Endothelial cell of umbilical vein (primary cell): ENCODE measurements around the gene CBFB. TPM values are rescaled to one million over a fixed set of nuclear protein-coding genes. Genes with fewer than 3 reads are reported as not detected.

Experiments used
- Bru-seq: library from RNA; stranded (reverse); fragments of 400-500 nt; gene quantifications from one replicate; lab custom pipeline; 2021; lab: Mats Ljungman, UMichigan
- BruChase-seq, 2 experiments: library from RNA; stranded (reverse); fragments of 400-500 nt; gene quantifications; one replicate each; lab custom pipeline; 2021; lab: Mats Ljungman, UMichigan
- BruUV-seq: library from RNA; stranded (reverse); fragments of 400-500 nt; replicated peaks from 2 replicates; lab custom pipeline; 2021; lab: Mats Ljungman, UMichigan
- CTCF ChIA-PET: fragments of 300-600, 350-600 bp; sonication (Branson Sonifier 250); formaldehyde crosslinking; loops from one replicate; lab custom pipeline; 2021; ENCODE audit warnings: antibody characterized with exemption, inconsistent platforms; lab: Charles Lee
- POLR2A ChIA-PET: fragments of 300-600, 350-600 bp; sonication (Branson Sonifier 250); formaldehyde crosslinking; loops from one replicate; lab custom pipeline; 2021; ENCODE audit warnings: antibody characterized with exemption, inconsistent platforms; lab: Charles Lee
- DNase-seq: peaks from one replicate; pipeline ENCODE4 v3.0.0-alpha.2; 2011; ENCODE audit warnings: low read depth, low spot score
- FAIRE-seq: peaks from 2 replicates; lab custom pipeline; 2011; peaks lifted over from hg19 to GRCh38; lab: Jason Lieb, UNC
- H2AFZ ChIP-seq: 2 replicates; pipeline ENCODE4 v1.6.0; 2012; ENCODE audit warnings: low read depth, low read length, control low read depth, inconsistent platforms
- H3K27ac ChIP-seq: 2 replicates; pipeline ENCODE4 v1.5.1; 2011; ENCODE audit warnings: low read depth, mild to moderate bottlenecking, control low read depth, low read length, moderate library complexity; ENCODE audit not compliant: insufficient read depth
- H3K27me3 ChIP-seq, 2 experiments: 2 replicates each; pipeline versions ENCODE4 v1.6.0 to v1.6.1; 2011; ENCODE audit warnings: low read length in 2 of 2, mixed read lengths in 1 of 2; ENCODE audit not compliant: control insufficient read depth in 2 of 2, insufficient read depth in 2 of 2
- H3K36me3 ChIP-seq, 2 experiments: 2 replicates in 1 of 2; 3 replicates in 1 of 2; pipeline ENCODE4 v1.5.1; 2011; ENCODE audit warnings: low read length in 2 of 2, mild to moderate bottlenecking in 1 of 2, moderate library complexity in 1 of 2; ENCODE audit not compliant: control insufficient read depth in 2 of 2, insufficient read depth in 2 of 2; ENCODE audit errors: extremely low read depth in 1 of 2
- H3K4me1 ChIP-seq: 3 replicates; pipeline ENCODE4 v1.5.1; 2011; ENCODE audit warnings: mild to moderate bottlenecking, low read length; ENCODE audit not compliant: control insufficient read depth, insufficient read depth; ENCODE audit errors: extremely low read depth
- H3K4me2 ChIP-seq: 2 replicates; pipeline ENCODE4 v1.6.1; 2011; ENCODE audit warnings: low read length, control low read depth, mixed read lengths; ENCODE audit not compliant: insufficient read depth
- H3K4me3 ChIP-seq, 3 experiments: fragments of 200-600 bp in 1 of 3; sonication (generic), shearing (Covaris generic) in 1 of 3; replicated peaks in 1 of 3; 2 replicates each; pipeline ENCODE4 v1.5.1; 2011 to 2016; ENCODE audit warnings: control low read depth in 3 of 3, low read length in 3 of 3, mild to moderate bottlenecking in 2 of 3, inconsistent platforms in 1 of 3, low read depth in 1 of 3, moderate library complexity in 1 of 3; ENCODE audit not compliant: insufficient read depth in 1 of 3
- H3K79me2 ChIP-seq: 2 replicates; pipeline ENCODE4 v1.6.0; 2012; ENCODE audit warnings: low read length, inconsistent platforms; ENCODE audit not compliant: control insufficient read depth, insufficient read depth
- H3K9ac ChIP-seq: replicated peaks from 2 replicates; pipeline ENCODE3; 2011; ENCODE audit warnings: low read length, control low read depth; ENCODE audit not compliant: insufficient read depth; ENCODE audit errors: extremely low read depth
- H3K9me1 ChIP-seq: replicated peaks from 3 replicates; pipeline ENCODE4 v1.6.0; 2011; ENCODE audit warnings: mild to moderate bottlenecking, low read length; ENCODE audit not compliant: control insufficient read depth, insufficient read depth; ENCODE audit errors: extremely low read depth
- H3K9me3 ChIP-seq: replicated peaks from 2 replicates; pipeline ENCODE4 v1.5.1; 2012; ENCODE audit warnings: low read length, inconsistent platforms; ENCODE audit not compliant: control insufficient read depth, insufficient read depth
- H4K20me1 ChIP-seq: replicated peaks from 2 replicates; pipeline ENCODE3; 2011; ENCODE audit warnings: mild to moderate bottlenecking, low read length; ENCODE audit not compliant: control insufficient read depth, insufficient read depth; ENCODE audit errors: extremely low read depth
- EZH2 ChIP-seq: IDR thresholded peaks from 2 replicates; pipeline ENCODE4 v1.6.1; 2012; ENCODE audit warnings: borderline replicate concordance, low read depth, mild to moderate bottlenecking, moderate library complexity, low read length, inconsistent platforms; ENCODE audit not compliant: severe bottlenecking
- FOS ChIP-seq: IDR thresholded peaks from 2 replicates; pipeline ENCODE4 v1.6.1; 2011; ENCODE audit warnings: mild to moderate bottlenecking, low read length, moderate library complexity, borderline replicate concordance; ENCODE audit not compliant: insufficient read depth
- GATA2 ChIP-seq: IDR thresholded peaks from 2 replicates; pipeline ENCODE4 v1.7.0; 2011; ENCODE audit warnings: low read depth, mild to moderate bottlenecking, moderate library complexity, mixed read lengths, low read length; ENCODE audit not compliant: insufficient read length, insufficient read depth
- JUN ChIP-seq: IDR thresholded peaks from 2 replicates; pipeline ENCODE4 v1.6.1; 2011; ENCODE audit warnings: borderline replicate concordance, low read depth; ENCODE audit not compliant: insufficient read length, insufficient read depth
- MAX ChIP-seq: IDR thresholded peaks from 2 replicates; pipeline ENCODE4 v1.6.1; 2011; ENCODE audit not compliant: insufficient read depth, insufficient read length
- MYC ChIP-seq: IDR thresholded peaks from one replicate; pipeline ENCODE4 v1.6.1; 2011; ENCODE audit warnings: mild to moderate bottlenecking, low read depth, low read length
- POLR2A ChIP-seq: IDR thresholded peaks from 2 replicates; pipeline ENCODE4 v1.6.1; 2012; ENCODE audit warnings: low read depth, mild to moderate bottlenecking, control low read depth, low read length
- POLR2AphosphoS5 ChIP-seq: IDR thresholded peaks from 2 replicates; pipeline ENCODE4 v1.6.1; 2012; ENCODE audit warnings: low read depth, mild to moderate bottlenecking, control low read depth, low read length, moderate library complexity; ENCODE audit not compliant: insufficient read depth
- dilution Hi-C: fragments of 300-500 bp; cut with MboI; formaldehyde crosslinking; loops from one replicate; pipeline ENCODE4 v1.15.0; 2019; ENCODE audit warnings: low sequenced_read_pairs; ENCODE audit not compliant: extremely low pct_ligation_motif_present
- intact Hi-C: fragments of 100-400 bp; cut with micrococcal nuclease; formaldehyde crosslinking; loops from one replicate; pipeline ENCODE4 v1.10.0; 2022
- long read RNA-seq: library from polyadenylated mRNA; stranded (forward); transcript quantifications from one replicate; pipeline ENCODE4 v2.0.0, GENCODE V29; 2021
- polyA minus RNA-seq, 3 experiments: library from RNA; depleted of rRNA, polyadenylated mRNA; stranded (reverse); fragments of >200 nt; gene quantifications; 1 replicate in 1 of 3; 2 replicates in 2 of 3; pipeline ENCODE4 v1.2.3, GENCODE V29; 2011
- polyA plus RNA-seq, 4 experiments: library from polyadenylated mRNA; depleted of rRNA in 3 of 4; stranded (reverse) in 3 of 4; unstranded in 1 of 4; fragments of >200 nt; gene quantifications; 2 replicates each; pipeline versions ENCODE4 v1.2.1 to v1.2.3, GENCODE V29; 2011 to 2012; ENCODE audit warnings: missing spikeins in 1 of 4
- total RNA-seq: library from RNA; stranded (reverse); gene quantifications from 2 replicates; pipeline ENCODE4 v1.2.3, GENCODE V29; 2021
- TF ChIP-seq, protein P1 (sequence below), 2 donors: IDR thresholded peaks; 1 replicate in 1 of 2; 2 replicates in 1 of 2; pipeline ENCODE4 v1.5.1; 2011; ENCODE audit warnings: low read length in 2 of 2, mild to moderate bottlenecking in 2 of 2, moderate library complexity in 2 of 2, control low read depth in 1 of 2, inconsistent platforms in 1 of 2, low read depth in 1 of 2; ENCODE audit not compliant: insufficient read depth in 1 of 2; ENCODE audit errors: extremely low read depth in 1 of 2

Gene CBFB
- total RNA-seq = 103 and 113 TPM in 2 replicates
- 22.0 and 27.8 TPM in 2 replicates for polyA plus RNA-seq
- 36.7 and 47.6 TPM in 2 replicates for polyA plus RNA-seq (2011; cell fraction: cytosol; rRNA removed)
- 26.1 and 52.4 TPM in 2 replicates for polyA plus RNA-seq (2011; cell fraction: nucleus; rRNA removed)
- polyA plus RNA-seq (2012) = 82.2 and 88.3 TPM in 2 replicates
- polyA minus RNA-seq = 46.7 and 53.5 TPM in 2 replicates
- 62.0 TPM for polyA minus RNA-seq (2011; cell fraction: cytosol; rRNA and poly(A)+ RNA removed)
- 25.5 and 30.5 TPM in 2 replicates for polyA minus RNA-seq (2011; cell fraction: nucleus; rRNA and poly(A)+ RNA removed)
- Bru-seq, nascent RNA = percentile 92 among the genes with signal in this experiment
- percentile 92 among the genes with signal in this experiment for BruChase-seq, experiment 1, labeled RNA remaining after a 6-hour chase
- percentile 92 among the genes with signal in this experiment for BruChase-seq, experiment 2, labeled RNA remaining after a 2-hour chase
- long read RNA-seq, transcript CBFB-201 (6 exons, 3,136 nt) = major isoform, 119 of 295 reads
- long read RNA-seq, transcript CBFB-202 (6 exons, 2,971 nt) = minor isoform, 107 of 295 reads
- long read RNA-seq, partial matches to known transcripts = 38 of 295 reads
- long read RNA-seq, other reads (novel, unspliced or antisense) = 30 of 295 reads

GRCh38 chr16:67028696-67029253 lies at the start of gene CBFB:
TSS of gene CBFB (plus strand) at chr16:67029149. CDS start at chr16:67029408, 259 bp downstream.
- POLR2A ChIA-PET = interaction anchor here (0.6 to 2.5 kb wide), 3 partner anchors 10 to 37 kb away, joined by 4 to 7 read pairs (median 5); no protein-coding TSS in a partner anchor
- peak; percentile 87 for DNase-seq

More at GRCh38 chr16:67028696-67029253, at the start of gene CBFB:
- H3K27ac ChIP-seq = peak within 1 kb of the TSS; percentile 92
- H3K4me1 ChIP-seq = peaks cover 28% of the 10 kb centered on the region
- H3K79me2 ChIP-seq = peaks cover 44% of the 10 kb centered on the region
- no TSS peak for BruUV-seq
- peak within 1 kb of the TSS; percentile 100 for H2AFZ ChIP-seq
- no peaks in the 10 kb centered on the region for H3K9me1 ChIP-seq
- peaks cover 0 to 4% of the 10 kb centered on the region in 2 experiments for H3K36me3 ChIP-seq
- CTCF ChIA-PET = interaction anchor here (0.6 to 3.0 kb wide), 8 partner anchors 10 to 157 kb away, joined by 3 to 25 read pairs (median 3); no protein-coding TSS in a partner anchor
- H4K20me1 ChIP-seq = no peaks in the 10 kb centered on the region
- no peaks in the 10 kb centered on the region for H3K9me3 ChIP-seq
- FAIRE-seq = no peak
- H3K9ac ChIP-seq = peak within 1 kb of the TSS; percentile 98
- TF ChIP-seq POLR2A = peak; percentile 95
- peak; percentile 94 for TF ChIP-seq POLR2AphosphoS5
- no peak for TF ChIP-seq EZH2
- no peak for TF ChIP-seq GATA2
- TF ChIP-seq FOS = no peak
- no peak for TF ChIP-seq JUN
- no peak for TF ChIP-seq MAX
- TF ChIP-seq, protein P1, sequence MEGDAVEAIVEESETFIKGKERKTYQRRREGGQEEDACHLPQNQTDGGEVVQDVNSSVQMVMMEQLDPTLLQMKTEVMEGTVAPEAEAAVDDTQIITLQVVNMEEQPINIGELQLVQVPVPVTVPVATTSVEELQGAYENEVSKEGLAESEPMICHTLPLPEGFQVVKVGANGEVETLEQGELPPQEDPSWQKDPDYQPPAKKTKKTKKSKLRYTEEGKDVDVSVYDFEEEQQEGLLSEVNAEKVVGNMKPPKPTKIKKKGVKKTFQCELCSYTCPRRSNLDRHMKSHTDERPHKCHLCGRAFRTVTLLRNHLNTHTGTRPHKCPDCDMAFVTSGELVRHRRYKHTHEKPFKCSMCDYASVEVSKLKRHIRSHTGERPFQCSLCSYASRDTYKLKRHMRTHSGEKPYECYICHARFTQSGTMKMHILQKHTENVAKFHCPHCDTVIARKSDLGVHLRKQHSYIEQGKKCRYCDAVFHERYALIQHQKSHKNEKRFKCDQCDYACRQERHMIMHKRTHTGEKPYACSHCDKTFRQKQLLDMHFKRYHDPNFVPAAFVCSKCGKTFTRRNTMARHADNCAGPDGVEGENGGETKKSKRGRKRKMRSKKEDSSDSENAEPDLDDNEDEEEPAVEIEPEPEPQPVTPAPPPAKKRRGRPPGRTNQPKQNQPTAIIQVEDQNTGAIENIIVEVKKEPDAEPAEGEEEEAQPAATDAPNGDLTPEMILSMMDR (IDR thresholded peaks at IDR 0.05; ENCODE audit: extremely low read depth in 1 of 2, insufficient read depth in 1 of 2, low read depth in 1 of 2, low read length in 2 of 2) = no peak
- TF ChIP-seq MYC = no peak
- H3K27me3 ChIP-seq = no peaks in the 10 kb centered on the region
- dilution Hi-C loops (no loop called here), intact Hi-C loops (no loop called here)
- peak within 1 kb of the TSS; percentile 79 to 94 (median 91) for H3K4me3 ChIP-seq
- H3K4me2 ChIP-seq = peak within 1 kb of the TSS; percentile 96
